ENCODE results near the gene OLFML2A. TPM values are rescaled to one million over a fixed set of nuclear protein-coding genes. Genes with fewer than 3 reads are reported as not detected.

The OLFML2A gene
- total RNA-seq, 1 experiment from 2014 or later, result 14.2 TPM

DNA sequence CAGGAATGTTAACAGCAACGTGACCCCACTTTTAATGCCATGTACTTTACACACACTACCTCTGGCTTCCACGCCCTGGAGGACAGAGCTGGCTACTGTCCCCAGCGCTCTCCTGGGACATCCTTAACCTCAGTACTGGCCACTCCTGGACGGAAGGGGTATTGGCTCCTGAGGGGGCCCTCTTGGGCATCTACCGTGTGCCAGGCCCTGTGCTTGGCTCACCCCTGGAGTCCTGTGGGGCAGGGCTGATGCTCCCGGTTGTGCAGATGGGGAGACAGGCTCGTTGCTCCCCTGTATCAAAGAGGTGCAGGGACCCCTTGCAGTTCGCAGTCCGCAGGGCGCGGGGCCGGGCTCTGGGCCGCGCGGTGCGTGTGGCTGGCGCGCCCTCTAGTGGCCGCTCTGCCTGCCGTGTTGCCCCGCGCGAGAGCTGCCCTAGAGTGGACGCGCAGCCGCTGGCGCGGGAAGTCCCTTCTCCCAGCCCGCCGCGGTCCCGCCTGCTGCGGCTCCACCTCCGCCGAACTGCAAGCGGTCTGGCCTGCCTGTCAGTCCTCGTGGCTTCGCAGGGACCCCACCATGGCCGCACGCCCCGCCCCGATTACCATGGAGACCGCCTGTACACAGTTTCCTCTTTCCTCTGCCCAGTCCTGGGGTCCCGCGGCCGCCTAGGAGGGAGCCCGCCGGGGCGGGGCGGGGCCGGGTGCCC lies 76.0 kb downstream of the OLFML2A start, which contains the start of gene WDR38:
TSS of gene WDR38 (plus strand) at position 632 of the 703 bp plus-strand sequence. CDS start 72 bp downstream, outside the sequence.
- DNase-seq (ENCODE audit: low read depth), result peak; percentile 75

GRCh38 chr9:124853605-124854143 lies 76.7 kb downstream of the OLFML2A start:
- no peak for DNase-seq (ENCODE audit: low read depth)

DNA sequence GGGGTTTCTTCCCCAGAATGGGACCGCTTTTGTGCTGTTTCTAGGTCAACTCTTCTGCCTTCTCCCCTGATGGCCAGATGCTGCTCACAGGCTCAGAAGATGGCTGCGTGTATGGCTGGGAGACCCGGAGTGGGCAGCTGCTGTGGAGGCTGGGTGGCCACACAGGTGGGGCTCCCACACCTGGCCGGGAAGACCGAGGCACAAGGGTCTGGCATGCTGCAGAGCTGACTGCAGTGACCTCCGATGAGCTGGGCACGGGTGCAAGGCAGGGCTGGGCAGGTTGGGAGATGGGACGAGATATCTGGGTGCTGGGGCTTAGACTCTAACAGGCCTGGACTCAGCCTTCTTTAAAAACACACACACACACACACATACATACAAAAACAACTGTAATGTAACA lies 77.2 kb downstream of the OLFML2A start:
- DNase-seq (ENCODE audit: low read depth), result no peak

GRCh38 chr9:124854822-124855221 lies 77.9 kb downstream of the OLFML2A start:
- no peak for DNase-seq (ENCODE audit: low read depth)

DNA sequence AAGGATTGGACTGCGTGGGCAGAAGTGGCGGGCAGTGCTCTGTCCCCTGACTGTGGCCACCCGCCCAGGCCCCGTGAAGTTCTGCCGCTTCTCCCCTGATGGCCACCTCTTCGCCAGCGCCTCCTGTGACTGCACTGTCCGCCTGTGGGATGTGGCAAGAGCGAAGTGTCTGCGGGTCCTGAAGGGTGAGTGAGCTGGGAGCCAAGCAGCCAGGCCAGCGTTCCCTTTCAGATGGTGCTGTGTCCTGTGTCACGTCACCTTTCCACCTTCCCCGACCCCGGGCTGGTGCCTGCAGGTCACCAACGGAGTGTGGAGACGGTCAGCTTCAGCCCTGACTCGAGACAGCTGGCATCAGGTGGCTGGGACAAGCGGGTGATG lies 78.6 kb downstream of the OLFML2A start:
- no peak for DNase-seq (ENCODE audit: low read depth)

DNA sequence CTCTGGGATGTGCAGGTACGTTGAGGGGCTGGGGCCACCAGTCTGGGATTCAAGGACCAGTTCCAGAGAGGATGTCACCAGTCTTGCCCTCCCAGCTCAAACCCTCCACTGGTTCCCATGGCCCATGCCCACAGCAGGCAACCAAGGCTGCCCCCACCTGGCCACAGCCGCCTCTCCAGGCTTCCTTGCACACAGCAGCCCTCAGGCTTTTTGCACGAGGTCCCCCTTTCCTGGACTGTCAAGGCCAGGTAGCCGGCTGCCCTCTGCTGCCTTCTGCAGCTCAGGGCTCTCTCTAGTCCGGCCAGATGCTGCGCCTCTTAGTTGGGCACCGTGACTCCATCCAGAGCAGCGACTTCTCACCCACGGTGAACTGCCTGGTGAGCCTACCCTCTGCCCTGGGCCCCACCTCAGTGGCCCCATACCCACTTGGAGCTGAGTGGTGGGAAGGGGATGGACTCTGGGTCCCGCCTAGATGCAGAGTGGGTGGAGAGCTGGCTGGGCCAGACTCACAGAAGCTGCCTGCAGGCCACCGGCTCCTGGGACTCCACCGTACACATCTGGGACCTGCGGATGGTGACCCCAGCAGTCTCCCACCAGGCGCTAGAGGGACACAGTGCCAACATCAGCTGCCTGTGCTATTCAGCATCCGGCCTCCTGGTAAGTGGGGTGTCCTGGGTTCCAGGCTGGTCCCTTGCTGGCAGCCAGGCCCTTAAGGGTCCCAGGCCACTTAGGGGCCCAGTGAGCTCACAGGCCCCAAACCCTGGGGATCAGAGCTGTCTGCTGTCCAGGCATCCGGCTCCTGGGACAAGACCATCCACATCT lies 79.2 kb downstream of the OLFML2A start:
- peak; percentile 38 for DNase-seq (ENCODE audit: low read depth)

DNA sequence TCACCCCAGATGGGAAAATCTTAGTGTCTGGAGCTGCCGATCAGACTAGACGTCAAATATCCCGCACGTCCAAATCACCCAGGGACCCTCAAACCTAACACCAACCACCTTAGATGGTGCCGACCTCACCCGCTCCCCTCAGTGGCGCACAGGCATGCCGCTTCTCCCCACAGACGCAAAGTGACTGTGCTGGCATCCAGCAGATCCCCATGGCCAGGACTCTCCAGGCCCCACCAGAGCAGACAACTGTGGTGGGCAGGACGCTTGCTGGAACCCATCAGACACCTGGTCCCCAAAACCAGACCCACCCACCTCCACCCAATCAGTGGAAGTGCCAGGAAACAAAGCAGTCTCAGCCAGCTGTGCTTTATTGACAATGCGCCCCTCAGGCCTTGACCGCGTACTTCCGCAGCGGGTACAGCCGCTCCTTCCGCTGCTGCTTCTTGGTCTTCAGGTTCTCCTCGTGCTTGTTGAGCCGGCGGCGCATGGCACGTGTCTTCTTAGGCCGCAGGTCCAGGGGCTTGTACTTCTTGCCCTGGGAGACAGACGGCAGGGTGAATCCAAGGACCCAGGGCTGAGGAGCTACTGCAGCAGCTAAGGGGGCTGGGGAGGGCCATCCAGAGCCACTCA lies 80.7 kb downstream of the OLFML2A start:
- DNase-seq (ENCODE audit: low read depth), result no peak

DNA sequence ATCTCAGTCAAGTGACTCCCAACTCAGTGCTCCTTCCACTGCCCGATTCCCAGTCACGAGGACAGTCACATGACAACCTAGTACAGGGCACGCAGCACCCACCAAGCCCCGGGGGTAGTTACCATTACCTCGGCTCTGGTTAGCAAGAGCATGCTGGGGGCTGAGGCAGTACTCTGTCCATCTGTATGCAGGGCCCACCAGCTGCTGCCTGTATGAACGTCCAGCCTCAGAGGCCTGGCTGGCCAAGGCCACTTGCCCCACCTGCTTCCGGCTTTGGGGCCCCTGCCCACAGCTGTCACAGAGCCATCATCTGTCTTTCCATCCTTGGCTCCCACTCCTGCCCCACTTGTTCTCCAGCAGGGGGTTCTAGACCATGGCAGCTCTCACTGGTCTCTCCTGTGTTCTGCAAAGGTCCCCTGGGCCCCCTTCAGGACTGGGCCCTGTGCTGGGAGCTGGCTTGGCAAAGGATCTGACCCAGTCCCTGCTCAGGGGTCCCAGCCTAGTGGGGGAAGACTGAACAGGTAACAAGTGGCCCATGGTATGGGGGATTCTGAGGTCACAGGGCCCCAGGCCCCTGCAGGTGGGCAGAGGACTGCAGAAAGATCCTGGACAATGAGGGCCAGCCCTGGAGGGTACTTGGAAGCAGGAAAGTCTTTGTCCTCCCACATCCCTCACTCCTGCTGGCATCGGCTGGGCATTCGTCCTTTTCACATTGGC lies 81.6 kb downstream of the OLFML2A start:
- DNase-seq (ENCODE audit: low read depth), result peak; percentile 73

DNA sequence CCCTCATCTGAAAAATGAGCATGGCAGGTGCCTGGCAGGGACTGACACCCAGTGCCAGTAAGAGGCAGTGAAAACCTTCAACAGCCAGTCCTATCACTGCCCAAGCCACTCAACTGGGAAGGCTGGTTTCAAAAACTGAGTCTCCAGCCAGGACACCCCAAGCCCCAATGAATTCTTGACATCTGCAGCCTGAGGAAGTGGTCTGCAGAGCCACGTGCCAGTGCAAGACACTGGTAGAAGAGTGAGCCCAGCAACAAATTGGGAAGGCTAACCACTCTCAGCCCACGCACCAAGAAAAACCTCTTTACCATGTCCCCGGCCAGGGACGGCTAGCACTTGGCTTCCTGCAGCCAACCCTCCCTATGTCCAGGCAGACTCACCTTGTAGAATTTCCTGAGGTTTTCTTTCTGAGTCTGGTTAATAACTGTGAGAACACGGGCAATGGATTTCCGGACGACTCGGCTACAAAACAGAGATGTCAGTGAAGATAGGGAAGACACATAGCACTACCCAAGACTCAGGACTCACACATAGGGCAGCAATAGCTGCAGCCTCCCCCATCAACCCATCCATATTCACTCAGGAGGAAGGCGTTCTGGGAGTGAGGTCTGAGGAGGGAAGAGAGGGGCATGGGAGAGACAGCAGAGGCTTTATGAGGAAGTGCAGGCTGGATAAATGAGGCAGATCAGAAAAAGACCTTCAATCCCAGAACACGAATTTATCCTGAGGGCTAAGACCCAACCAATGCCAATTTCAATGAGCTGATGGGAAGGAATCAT lies 83.1 kb downstream of the OLFML2A start:
- no peak for DNase-seq (ENCODE audit: low read depth)

DNA sequence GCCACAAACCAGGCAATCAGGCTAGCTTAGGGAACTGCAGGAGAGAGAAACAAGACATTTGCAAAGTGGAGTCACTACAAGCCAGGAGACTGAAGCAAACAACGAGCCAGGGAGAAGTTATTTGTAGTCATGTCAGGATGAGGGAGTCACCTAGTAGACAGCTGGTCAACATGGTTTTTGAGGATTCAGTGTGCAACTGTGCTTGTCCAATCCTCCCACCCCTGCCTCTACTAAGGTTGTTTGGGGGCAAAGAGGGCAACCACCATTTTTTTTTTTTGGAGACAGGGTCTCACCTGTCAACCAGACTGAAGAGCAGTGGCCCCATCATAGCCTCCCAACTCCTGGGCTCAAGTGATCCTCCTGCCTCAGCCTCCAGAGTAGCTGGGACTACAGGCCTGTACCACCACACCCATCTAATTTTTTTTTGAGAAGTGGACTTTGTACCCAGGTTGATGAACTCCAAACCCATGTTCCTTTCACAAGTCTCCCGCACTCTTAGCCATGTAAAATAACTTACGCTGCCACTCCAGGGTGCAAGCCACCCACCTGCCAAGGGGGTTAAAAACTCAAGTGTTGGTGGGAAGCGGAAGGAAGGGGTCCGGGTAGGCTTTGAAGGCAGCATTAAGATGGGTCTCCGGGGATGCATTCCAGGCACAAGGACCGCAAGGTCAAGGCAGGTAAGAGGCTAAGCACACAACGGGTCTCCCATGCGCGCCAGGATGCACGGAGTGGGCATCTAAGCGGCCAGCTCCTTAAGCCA lies 83.8 kb downstream of the OLFML2A start:
- DNase-seq (ENCODE audit: low read depth), result peak; percentile 34

GRCh38 chr9:124861342-124862229 lies 84.7 kb downstream of the OLFML2A start, which contains the start of the genes ARPC5L and RPL35:
TSS of gene ARPC5L (plus strand) at chr9:124862130. CDS start at chr9:124869291, 7,161 bp downstream.
TSS of gene RPL35 (minus strand) at chr9:124861957. CDS start at chr9:124861912, 45 bp downstream.
- DNase-seq (ENCODE audit: low read depth), result peak; percentile 90

DNA sequence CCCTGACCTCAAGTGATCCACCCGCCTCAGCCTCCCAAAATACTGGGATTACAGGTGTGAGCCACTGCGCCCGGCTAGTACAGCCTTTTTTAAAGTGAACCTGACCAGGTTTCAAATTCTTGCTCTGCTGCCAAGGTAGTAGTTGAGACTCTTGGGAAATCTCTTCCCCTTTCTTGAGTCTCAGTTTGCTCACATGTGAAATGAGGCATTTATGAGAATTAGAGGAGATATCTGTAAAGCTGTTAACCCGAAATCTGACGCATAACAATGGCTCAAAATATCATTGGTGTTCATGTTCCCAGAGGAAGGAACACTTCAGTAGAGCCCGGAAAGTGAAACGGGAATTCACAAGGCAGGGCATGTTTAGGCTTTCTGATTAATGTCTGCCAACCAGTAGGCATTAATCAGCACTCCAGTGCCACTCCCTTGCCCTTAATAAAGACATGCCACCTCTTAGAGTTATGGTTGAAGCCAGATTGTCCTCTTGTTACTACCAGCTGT lies 86.5 kb downstream of the OLFML2A start:
- DNase-seq (ENCODE audit: low read depth), result no peak

Other genes starting within 250 kb of the OLFML2A start
- gene NR6A1, start 5.8 kb upstream of the OLFML2A start, total RNA-seq (2014; rRNA removed), result 1.1 and 1.3 TPM in 2 replicates
- not detected in 2 replicates for gene WDR38, start 76.3 kb downstream of the OLFML2A start, total RNA-seq (2014; rRNA removed)
- 2,204 and 2,858 TPM in 2 replicates for gene RPL35, start 84.8 kb downstream of the OLFML2A start, total RNA-seq (2014; rRNA removed)
- gene ARPC5L, start 85.0 kb downstream of the OLFML2A start, total RNA-seq (2014; rRNA removed), result 37.6 and 39.0 TPM in 2 replicates
- gene GOLGA1, start 163.9 kb downstream of the OLFML2A start, total RNA-seq (2014; rRNA removed), result 11.7 and 12.2 TPM in 2 replicates